HG03045 (cell line): Measurements from ENCODE around the gene DNAH6.
"Not testable (repeated sequence)": the region's sequence is repeated elsewhere in the genome, so short reads cannot be mapped to it uniquely, and the experiment has no call there.

Experiments
- ATAC-seq: cut with Tn5 transposase; IDR thresholded peaks from one replicate; pipeline ENCODE4 v1.9.1; 2021; ENCODE audit warnings: mild to moderate bottlenecking, moderate library complexity; ENCODE audit not compliant: unreplicated experiment

DNAH6 gene

DNA sequence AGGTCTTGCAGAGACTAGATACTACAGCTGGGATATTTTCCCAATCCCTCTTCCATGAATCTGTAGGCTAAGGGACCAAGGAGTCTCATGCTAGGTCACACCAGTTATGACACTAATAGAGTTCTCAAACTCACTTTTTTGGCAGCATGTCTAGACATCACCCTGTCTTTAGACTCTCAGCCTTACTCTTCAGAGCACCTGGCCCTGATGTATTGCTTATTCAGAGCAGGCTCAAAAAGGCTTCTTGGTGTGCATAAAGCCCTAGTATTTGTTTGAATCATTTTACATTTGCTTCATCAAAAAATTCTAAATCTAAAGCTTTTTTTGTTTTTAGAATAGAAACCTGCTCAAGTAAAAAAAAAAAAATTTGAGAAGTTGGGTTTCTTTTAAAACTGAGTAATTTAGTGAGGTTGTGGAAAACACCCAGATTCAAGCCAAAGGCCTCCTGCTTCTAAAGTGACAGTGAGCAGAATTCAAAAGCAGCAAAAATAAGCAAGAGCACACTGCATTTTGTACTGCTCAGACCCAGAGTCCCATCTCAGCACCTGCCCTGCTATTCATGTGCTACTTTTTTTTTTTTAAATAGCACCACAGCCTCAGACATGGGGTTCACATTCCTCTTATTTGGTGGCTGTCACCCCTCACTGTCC is 18.0 kb upstream of the DNAH6 start:
- no peak for ATAC-seq

DNA sequence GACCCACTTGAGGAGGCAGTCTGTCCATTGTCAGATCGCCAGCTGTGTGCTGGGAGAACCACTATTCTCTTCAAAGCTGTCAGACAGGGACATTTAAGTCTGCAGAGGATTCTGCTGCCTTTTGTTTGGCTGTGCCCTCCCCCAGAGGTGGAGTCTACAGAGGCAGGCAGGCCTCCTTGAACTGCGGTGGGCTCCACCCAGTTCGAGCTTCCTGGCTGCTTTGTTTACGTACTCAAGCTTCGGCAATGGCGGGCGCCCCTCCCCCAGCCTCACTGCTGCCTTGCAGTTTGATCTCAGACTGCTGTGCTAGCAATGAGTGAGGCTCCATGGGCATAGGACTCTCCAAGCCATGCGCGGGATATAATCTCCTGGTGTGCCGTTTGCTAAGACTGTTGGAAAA is 5.3 kb upstream of the DNAH6 start:
- not testable (repeated sequence) for ATAC-seq

DNA sequence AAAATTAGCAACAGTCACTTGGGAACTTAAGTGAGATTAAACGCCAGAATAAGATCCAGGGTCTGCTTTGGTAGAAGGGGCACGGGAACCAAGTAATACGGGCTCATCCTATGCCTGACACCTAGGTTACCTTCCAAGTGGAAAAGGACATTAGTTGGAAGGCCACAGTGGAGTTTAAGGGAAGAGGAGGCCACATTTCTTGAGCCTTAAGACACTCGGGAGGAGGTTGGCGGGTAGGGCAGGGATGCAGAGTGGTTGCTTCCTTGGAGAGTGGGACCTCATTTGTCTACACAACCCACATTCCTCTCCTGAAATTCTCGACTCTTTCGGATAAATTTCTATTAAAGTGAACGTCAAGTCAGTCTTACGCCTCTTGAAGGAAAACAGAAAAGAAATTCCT is 510 bp upstream of the DNAH6 start:
- no peak for ATAC-seq

DNA sequence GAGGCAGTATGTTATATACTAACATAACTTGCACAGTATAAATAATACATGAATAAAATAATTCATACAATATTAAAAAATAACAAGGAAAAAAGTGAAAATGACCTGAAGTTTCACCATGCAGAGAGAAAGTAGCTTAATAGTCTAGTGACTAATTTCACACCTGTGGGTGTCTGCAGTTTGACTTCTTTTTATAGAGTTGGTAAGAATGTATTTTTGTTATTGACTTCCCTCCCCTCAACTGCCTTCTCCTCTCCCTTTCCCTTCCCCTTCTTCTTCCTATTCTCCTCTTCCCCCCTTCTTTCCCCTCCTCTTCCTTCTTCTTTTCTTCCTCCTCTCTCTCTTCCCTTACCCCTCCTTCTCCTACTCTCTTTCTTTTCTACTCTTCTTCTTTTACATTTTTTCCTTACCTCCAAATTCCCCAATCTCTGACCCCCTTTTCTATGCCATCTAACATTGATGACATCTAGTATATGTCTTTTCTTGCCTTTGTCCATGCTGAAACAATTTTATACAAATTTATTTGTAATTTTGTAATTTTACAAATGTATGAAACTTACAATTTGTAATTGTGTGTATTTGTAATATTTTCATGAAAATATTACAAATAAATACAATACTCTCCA is 3.1 kb downstream of the DNAH6 start:
- ATAC-seq = no peak

DNA sequence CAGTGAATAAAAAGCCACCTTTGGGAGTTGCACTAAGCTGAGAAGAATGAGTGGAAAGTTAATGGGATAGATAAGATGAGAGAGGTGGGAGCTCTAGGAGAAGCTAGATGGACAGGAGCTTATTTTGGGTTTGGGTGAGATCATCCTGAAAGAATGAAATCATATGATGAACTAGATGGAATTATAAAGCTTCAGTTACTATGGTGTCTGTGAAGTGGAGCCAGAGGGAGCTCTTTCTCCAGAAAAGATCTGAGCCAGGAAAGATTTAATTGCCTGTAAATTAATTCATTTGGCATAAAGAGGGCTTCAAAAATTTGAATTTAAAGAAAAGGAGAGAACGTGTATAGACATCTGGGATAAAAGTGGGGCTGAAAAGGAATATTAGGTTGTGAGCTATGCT is 10.3 kb downstream of the DNAH6 start:
- no peak for ATAC-seq

DNA sequence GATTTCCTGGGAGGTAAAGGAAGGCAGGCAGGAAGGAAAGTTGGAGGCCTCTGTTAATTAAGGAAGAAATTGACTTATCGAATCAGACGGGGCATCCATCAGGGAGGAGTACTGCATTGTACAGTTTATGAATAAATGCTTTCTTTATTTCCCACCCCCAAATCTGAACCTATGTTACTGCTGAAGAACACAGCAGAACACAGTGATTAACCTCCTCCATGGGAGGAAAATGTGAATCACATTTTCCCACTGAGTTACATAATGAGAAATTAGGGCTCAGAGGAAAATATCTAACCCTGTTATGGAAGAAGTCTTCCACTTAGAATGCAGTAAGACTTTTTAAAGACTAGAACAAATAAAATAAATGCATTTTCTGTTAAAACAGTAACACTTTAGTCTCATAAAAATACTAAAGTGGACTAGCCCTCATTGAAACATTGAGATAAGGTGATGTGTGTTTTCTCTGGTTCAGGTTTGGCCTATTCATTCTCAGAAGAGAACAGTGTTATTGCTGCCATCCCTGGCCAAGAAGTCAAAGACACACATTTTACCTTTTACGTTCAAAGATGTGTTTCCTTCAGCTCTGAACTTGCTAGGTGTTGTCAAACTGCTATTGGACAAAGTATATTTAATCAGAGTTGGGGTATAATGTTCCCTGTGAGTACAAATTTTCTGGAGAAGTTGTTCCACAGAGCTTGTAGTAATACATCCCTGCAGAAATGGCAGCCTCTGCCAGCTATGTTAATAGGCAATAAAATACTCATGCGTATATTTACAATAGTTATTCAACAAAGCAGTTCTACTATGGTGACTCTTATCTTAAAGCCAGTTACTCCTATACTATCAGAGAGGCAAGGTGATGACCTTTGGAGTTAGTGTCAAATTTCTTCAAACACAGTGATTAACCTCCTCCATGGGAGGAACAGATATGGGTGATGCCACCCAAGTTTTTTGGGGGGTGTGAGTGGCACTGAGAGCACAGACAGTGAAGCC is 11.1 kb downstream of the DNAH6 start:
- ATAC-seq = no peak

DNA sequence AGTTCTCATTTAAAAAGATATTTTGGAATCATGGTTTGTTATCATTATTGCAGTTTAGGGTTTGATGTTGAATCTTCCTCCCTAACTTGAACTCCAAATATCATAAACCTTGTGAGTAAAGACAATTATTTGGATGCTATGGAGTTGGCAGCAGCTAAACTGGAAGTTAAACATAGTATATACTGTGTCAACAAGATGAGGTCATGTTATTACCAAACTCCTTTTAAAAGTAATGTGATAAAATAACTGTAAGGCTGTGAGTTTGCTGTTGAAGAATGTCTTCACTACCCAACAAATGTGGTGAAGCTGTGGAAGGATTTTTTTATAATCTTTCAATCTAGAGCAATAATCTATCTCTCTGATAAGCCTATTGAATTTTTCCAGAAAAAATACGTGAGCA is 16.0 kb downstream of the DNAH6 start:
- ATAC-seq = no peak

DNA sequence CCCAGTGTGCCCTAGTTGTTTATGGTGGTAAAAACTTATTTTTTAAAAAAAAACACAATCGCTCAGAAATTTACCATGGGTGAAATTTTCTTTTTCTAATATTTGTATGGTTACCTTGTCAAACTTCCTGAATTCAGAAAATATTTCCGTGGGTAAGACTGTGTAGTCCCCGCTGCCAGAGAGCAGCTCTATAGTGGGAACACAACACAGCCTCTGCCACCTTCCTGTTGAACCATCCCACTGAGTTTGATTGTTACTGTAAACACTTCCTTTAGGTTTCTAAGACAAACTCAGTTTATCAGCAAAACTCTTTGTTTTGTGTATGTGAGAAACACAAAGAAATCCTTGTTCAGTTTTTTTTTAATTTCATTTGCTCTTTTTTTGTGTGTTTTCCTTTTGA is 17.9 kb downstream of the DNAH6 start:
- ATAC-seq = no peak

DNA sequence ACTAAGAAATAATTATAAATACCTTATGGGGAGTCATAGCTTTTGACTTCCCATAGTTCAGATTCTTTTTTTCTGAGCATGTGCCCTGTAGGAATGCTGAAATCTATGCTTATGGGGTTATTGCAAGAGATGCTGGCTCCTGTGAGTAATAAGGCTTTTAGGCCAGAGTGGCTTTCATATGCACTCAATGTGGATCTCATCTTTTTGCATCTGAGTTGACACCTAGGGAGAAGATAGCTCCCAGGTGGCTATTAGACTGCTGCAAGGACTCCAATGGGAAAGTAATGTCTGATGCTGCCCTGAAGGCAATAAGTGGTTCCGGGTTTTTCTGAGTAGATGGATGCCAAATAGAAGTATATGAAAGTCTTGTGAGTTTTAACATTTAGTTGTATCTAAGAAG is 21.0 kb downstream of the DNAH6 start:
- ATAC-seq = no peak

DNA sequence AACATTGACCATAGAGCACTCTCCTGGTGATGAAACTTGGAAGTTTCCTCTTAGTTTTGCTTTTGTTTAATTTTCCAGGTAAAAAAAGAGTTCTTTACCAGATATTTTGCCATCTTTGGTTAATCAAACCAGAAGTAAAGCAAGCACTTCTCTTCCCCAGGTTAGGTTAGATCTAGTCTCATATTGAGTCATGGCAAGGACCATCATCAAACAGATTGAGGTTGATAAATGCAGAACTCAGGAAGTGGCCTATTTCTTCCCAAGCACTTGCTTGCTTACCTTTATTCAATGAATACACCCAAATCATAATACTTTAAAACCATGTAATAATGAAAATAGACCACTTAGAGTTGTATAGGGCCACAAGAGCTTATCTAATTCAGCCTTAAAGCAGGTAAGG is 23.4 kb downstream of the DNAH6 start:
- no peak for ATAC-seq

DNA sequence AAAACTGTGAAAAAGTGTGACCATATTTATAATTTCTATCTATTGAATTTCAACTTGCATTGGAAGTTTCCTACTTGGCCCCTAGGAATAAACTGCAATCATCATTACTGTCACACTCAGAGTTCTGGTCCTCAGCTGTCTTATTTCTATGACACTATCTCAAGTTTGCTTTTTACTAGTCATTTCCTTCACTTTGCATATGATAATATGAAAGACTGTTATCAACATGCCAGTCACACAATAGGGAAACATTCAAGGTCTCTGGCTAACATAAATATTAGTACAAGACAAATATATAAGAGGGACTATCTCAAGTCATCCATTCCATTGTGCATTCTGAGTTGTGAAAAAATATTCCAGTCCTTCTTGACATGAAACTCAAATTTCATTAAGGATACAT is 28.7 kb downstream of the DNAH6 start:
- no peak for ATAC-seq

DNA sequence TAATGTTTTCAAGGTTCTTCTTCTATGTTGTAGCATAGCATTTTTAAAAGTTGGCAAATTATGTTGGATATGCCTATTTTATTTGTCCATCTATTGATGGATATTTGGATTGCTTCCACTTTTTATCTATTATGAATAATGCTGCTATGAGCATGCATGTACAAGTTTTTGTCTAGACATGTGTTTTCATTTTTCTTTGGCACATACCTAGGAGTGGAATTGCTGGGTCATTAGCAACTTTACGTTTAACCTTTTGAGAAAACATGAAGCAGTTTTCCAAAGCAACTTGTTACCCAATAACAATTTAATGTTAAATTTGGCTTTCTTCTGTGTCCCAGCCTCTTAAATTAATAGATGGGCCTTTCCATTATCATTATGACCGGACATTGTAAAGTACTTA is 30.3 kb downstream of the DNAH6 start:
- no peak for ATAC-seq

DNA sequence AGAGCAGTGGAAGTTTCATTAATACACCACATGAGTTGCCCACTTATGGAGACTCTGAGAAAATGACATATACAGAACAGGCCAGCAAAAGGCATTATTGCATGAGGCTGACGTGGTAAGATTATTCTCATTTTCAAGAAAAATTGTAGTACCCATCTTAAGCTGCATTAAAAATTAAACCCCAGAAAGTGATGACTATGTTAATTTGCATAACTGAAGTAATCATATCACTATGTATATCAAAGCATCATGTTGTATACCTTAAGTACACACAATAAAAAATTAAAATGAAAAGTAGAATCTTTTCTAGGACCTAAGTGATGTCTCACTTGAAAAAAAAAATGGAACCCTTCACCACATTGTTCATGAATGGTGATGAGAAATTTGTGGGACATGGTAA is 32.0 kb downstream of the DNAH6 start:
- no peak for ATAC-seq

DNA sequence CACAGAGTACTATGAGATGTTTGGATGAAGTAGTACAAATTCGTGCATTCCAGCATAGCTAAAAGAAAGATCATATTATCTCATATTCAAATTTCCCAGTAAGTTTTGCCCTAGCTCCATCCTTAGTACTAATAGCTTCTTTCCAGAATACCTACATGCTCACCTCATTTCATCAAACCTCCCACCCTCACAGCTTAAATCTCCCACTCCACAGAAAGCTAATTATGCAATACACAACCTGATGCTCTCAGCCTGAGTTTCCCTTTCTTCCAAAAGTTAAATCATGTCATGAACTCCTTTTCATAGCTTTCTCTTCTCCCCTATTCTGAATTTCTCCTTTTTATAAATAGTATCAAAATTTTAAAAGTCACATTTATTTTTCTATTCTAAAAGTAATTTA is 34.6 kb downstream of the DNAH6 start:
- no peak for ATAC-seq

DNA sequence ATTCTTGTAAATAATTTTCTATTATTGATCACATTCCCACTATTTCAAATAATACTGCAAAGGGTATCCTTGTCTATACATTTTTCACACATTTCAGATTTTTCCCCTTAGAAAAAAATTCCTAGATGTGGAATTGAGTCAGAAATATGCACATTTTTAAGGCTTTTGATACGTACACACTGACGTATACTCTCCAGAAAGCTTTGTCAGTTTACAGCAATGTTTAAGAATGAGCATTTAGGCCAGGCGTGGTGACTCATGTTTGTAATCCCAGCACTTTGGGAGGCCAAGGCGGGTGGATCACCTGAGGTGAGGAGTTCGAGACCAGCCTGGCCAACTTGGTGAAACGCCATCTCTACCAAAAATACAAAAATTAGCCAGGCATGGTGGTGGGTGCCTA is 35.2 kb downstream of the DNAH6 start:
- ATAC-seq = not testable (repeated sequence)

DNA sequence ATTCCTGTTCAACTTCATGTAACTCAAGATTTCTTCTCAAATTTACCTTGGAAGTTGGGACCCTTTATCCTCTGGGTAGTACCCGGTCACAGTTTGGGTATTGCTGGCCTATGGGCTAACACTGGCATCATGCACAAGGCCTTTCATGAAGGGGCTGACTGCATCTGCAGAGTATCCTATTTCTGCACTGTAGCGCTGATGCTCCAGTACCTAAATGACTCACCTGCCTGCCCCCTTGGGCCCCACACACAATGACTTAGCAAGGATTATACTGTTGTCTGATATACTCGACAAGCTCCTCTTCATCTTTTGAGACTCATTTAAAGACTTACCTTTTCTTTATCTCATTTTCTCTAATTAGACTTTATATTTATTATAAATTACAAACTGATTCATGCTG is 39.9 kb downstream of the DNAH6 start:
- no peak for ATAC-seq

DNA sequence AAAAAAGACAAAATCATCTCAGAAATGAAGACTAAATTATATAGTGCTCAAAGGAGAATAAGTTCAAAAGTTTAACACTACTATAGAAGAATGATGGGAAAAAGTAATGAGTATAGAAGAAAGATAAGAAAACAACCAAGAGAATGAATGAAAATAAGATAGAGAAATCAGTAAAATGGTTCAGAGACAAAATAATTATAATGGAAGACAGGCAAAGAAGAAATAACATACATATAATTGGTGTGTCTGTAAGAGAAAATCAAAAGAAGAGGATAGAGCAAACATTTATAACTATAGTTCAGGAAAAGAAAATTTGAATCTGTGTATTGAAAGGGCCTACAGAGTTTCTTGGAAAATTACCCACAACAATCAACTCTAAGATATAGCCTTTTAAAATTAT is 43.5 kb downstream of the DNAH6 start:
- ATAC-seq = no peak

DNA sequence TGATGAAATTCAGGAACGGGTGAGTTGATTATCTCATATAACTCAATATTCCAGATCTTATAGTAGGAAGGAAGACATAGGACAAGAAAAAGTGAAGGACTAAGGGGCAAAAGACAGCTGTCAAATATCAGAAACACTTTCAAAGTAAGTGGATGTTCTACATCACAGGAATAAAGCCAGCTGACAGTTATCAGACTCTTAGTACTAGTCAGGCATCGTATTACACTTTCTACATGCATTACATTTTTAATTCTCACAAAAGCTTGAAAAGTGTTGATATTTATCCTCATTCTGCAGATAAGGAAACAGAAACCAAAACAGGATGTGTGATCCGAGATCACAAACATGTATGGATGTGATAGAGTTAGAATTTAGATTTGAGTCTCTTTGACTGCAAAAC is 63.4 kb downstream of the DNAH6 start:
- no peak for ATAC-seq

DNA sequence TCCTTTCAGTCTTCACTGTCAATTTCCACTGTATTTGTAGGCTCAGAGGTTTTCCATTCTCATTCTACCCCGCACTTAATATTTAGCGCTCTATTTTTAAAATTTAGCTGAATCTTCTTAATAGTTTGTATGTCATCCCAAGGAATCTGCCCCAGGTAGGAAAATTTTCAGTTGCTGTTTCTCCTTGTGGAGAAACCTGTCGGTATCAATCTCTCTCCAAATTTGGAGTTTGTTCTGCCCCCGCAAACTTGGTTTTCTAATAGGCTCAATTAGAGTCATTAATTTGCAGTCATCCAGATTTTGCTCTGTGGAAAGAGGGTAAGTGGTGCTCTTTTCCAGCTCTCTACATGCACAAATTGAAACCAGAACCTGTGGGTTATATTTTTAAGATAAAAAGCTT is 87.6 kb downstream of the DNAH6 start:
- ATAC-seq = no peak

DNA sequence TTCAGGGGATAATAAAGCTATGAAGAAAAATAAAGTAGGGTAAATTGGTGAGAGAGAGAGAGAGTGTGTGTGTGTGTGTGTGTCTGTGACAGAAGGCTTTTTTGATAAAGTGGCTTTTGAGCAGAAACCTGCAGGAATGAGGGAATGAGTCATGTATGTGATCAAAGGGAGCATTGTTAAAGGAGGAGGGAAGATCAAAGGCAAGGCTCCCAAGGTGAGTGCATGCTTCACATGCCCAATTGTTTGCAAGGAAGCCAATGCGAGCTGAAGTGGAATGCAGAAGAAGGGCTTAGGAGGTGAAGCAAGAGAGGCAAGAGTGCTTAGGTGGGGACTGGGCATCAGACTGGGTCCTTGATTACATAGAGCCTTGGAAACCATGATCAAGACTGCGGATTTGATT is 96.8 kb downstream of the DNAH6 start:
- ATAC-seq = no peak

DNA sequence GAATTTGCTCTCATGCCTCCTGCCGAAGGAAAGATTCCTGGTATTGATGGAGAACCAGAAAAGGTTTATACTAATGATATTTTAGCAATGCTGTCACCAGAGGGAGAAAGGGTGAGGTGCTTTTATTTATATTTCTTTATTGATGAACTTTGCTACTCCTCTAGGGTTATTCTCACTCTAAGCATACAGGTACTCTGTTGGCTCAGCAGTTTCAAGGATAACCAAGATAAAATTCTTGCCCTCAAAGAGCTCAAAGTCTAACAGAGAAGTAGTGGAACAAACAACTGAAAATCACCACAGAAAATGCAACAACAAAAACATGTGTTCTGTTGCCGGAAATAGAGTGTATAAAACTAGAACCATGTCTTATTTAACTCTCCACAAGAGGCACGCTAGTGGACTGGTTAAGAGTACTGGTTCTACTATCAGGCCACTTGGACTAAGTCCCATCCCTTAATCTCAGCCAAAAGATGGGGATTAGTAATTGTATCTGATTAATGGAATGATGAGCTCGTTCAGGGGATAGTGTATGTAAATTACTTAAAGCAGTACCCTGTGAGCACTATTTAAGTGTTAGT is 103.6 kb downstream of the DNAH6 start:
- ATAC-seq = no peak

DNA sequence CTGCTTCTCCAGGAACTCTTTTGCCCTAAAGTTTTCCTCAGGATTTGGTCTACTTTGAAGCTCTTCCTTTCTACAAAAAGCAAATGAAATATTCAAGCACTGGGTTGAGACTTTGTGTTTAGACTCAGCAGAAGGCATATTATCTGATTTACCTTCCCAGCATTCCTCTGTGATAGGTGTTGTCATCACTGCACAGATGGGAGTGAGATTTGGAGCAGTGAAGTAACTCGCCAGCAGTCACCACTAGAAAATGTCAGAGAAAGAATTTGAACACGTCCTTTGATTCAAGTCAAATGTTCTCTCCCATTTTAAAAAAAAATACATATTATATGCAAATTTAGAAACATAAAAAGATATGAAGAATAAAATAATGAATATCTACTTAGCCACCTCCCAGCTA is 112.2 kb downstream of the DNAH6 start:
- no peak for ATAC-seq
